ENCODE data around the gene GSKIP.
"Not testable (repeated sequence)": the region's sequence is repeated elsewhere in the genome, so short reads cannot be mapped to it uniquely, and the experiment has no call there.

The GSKIP gene

GRCh38 chr14:96345669-96346068, 17.7 kb upstream of the GSKIP start:
- H3K4me3 ChIP-seq (ENCODE audit: low read length), result no peak overlapping the region
- no peak for DNase-seq (ENCODE audit: low read depth)
- TF ChIP-seq, protein P1, sequence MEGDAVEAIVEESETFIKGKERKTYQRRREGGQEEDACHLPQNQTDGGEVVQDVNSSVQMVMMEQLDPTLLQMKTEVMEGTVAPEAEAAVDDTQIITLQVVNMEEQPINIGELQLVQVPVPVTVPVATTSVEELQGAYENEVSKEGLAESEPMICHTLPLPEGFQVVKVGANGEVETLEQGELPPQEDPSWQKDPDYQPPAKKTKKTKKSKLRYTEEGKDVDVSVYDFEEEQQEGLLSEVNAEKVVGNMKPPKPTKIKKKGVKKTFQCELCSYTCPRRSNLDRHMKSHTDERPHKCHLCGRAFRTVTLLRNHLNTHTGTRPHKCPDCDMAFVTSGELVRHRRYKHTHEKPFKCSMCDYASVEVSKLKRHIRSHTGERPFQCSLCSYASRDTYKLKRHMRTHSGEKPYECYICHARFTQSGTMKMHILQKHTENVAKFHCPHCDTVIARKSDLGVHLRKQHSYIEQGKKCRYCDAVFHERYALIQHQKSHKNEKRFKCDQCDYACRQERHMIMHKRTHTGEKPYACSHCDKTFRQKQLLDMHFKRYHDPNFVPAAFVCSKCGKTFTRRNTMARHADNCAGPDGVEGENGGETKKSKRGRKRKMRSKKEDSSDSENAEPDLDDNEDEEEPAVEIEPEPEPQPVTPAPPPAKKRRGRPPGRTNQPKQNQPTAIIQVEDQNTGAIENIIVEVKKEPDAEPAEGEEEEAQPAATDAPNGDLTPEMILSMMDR (conservative IDR thresholded peaks at IDR 0.05; ENCODE audit: low read length), result no peak

GRCh38 chr14:96347957-96348356, 15.4 kb upstream of the GSKIP start:
- not testable (repeated sequence) for DNase-seq (ENCODE audit: low read depth); H3K4me3 ChIP-seq (ENCODE audit: low read length)

DNA sequence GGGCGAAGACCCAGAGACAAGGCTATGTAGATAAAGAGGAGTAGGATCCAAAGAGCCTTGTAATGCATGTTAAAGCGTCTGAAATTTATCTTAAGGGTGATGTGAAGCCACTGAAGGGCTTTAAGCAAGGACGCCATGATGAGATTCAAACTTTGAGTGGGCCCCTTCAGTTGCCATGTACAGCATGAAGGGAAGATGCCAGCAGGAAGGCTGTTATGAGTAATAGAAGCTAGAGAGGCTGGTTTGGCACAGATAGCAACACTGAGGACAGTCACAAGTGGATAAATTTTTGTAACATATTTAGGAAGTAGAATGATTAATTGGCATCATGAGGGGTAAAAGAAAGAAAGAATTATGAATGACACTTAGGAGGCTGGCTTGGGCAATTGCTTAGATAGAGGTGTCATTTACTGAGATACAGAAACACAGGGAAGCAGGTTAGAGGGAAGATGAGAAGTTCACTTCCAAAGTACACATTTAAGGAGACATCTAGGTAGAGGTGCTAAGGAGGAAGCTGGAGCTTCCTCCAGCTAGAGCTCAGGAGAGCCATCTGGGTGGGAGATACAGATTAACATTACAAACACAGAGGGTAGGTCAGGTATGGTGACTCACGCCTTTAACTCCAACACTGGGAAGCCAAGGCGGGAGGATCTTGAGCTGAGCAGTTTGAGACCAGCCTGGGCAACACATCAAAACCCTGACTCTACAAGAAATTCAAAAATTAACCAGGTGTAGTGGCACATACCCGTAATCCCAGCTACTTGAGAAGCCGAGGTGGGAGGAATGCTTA, 13.8 kb upstream of the GSKIP start:
- no peak overlapping the region for H3K4me3 ChIP-seq (ENCODE audit: low read length)
- TF ChIP-seq, protein P1 (conservative IDR thresholded peaks at IDR 0.05; ENCODE audit: low read length), result no peak
- no peak for DNase-seq (ENCODE audit: low read depth)

- no peak overlapping the region for H3K4me3 ChIP-seq (ENCODE audit: low read length)
- DNase-seq (ENCODE audit: low read depth), result no peak
- TF ChIP-seq, protein P1 (conservative IDR thresholded peaks at IDR 0.05; ENCODE audit: low read length), result no peak
These were observed 11.3 kb upstream of the GSKIP start for GRCh38 chr14:96351986-96352385.

GRCh38 chr14:96352708-96353107, 10.6 kb upstream of the GSKIP start:
- no peak for DNase-seq (ENCODE audit: low read depth)
- TF ChIP-seq, protein P1 (conservative IDR thresholded peaks at IDR 0.05; ENCODE audit: low read length), result no peak
- H3K4me3 ChIP-seq (ENCODE audit: low read length), result no peak overlapping the region

DNA sequence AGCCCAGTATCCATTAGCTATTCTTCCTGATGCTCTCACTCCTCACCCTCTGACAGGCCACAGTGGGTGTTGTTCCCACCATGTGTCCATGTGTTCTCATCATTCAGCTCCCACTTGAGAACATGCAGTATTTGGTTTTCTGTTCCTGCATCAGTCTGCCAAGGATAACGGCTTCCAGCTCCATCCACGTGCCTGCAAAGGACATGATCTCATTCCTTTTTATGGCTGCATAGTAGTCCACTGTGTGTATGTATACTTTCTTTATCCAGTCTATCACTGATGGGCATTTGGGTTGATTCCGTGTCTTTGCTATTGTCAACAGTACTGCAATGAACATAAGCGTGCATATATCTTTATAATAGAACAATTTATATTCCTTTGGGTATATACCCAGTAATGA, 9.1 kb upstream of the GSKIP start:
- DNase-seq (ENCODE audit: low read depth), result no peak
- H3K4me3 ChIP-seq (ENCODE audit: low read length), result no peak overlapping the region
- TF ChIP-seq, protein P1 (conservative IDR thresholded peaks at IDR 0.05; ENCODE audit: low read length), result no peak

- no peak overlapping the region for H3K4me3 ChIP-seq (ENCODE audit: low read length)
- TF ChIP-seq, protein P1 (conservative IDR thresholded peaks at IDR 0.05; ENCODE audit: low read length), result no peak
- DNase-seq (ENCODE audit: low read depth), result no peak
These were observed 6.1 kb upstream of the GSKIP start for GRCh38 chr14:96357216-96357615.
